GM19438 (cell line): ENCODE results near the gene SCAMP4.

Experiments
- ATAC-seq: cut with Tn5 transposase; IDR thresholded peaks from one replicate; pipeline ENCODE4 v1.9.1; 2021; ENCODE audit warnings: low read depth; ENCODE audit not compliant: unreplicated experiment

The SCAMP4 gene

DNA sequence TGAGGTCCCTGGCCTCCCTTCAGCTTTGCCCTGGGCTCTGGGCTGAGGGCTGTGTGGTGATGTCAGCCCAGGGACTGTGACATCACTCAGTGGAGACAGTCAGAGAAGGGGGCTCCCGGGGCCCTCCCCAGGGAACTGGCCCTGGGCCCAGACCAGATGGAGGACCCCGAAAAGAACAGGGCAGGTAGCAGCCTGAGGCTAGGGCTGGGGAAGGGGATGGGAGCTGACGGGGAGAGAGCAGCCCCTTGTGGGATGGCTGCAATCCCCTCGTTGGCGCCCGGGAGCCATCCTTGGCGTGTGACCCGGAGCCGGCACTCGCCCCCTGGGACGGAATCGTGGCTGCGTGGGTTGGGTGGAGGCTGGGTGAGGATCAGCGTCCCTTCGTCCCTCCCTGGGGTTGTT lies 49.3 kb downstream of the SCAMP4 start:
- ATAC-seq, result no peak

DNA sequence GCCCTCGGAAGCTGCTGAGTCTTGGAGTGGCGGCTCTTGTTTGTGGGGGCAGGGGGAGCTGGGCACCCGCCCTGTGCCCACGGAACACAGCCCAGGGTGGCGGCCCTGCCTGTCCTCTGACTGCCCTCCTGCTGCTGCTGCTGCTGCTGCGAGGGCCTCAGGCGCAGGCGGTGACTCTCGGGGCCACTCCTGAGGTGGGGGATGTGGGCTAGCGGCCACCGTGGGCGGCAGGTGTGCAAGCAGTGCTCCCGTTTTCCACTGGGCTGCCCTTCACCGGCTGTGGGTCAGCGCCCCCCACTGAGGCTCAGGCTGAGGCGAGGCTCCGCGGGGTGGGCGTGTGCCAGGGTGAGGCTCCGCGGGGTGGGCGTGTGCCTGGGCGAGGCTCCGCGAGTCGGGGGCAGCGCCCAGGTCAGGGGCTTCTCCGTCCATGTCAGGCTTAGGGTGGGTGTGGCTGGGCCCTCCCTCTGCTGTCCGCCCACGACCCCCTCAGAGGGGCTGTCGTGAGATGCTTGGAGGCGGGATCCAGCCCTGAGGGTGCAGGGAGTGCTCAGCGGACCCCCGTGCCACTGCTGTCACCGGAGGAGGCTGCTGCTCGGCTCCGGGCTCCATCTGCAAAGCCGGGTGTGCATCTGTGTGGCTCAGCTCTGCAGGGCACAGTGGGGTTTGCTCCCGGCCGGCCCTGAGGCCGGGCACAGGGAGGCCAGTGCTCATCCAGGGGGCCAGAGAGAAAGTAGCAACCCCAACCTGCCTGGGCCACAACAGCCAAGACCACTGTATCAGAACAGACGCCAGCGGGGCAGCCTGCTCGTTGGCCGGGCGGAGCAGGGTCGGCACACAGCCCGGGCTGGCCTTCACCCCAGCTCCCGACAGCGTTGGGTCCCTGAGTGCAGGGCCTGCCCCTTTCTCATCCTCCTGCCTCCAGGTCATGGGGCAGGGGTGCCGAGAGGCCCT lies 50.2 kb downstream of the SCAMP4 start:
- ATAC-seq, result no peak

DNA sequence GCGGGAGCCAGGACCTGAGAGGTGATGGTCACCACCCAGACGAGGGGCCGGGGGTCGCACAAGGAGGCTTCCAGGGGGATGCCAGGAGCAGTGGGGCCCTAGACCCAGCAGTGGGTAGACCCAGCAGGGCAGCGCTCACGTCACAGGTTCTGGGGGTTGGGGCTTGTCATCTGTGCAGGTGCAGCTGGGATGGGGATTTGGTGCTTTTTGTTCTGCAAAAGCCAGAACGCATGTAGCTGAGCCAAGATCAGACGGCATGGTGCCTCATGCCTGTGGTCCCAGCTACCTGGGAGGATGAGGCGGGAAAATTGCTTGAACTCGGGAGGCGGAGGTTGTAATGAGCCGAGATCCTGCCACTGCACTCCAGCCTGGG lies 50.9 kb downstream of the SCAMP4 start:
- ATAC-seq, result no peak

- ATAC-seq, result no peak
These were observed 51.8 kb downstream of the SCAMP4 start for GRCh38 chr19:1956868-1957492.

DNA sequence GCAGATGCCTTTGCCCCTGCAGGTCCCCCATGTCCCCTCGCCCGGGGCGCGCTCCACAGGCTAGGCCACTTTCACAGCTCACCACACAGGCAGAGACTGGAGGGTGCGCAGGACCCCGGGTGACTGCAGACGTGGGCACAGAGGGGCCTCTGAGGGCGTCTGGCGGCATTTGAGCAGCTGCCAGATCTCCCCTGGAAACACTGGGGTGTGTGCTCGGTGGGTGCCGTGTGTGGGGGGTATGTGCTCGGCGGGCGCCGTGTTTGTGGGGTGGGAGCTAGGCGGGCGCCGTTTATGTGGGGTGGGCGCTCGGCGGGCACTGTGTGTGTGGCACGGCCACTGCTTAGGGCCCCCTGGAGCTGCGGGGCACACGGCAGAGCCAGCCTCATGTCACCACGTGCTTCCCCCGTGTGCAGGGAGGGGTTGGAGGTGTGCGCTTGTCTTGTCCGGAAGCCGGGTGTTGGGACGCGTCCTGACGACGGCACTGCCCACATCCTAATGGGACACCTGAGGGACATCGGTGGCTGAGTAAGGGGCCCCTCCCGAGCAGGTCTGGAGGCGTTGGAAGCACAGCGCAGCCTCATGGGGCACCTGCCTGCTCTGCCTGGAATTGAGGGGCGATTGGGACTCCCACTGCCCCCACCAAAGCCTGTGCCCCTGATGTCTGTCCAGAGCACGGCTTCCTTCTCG lies 52.5 kb downstream of the SCAMP4 start:
- ATAC-seq, result no peak

DNA sequence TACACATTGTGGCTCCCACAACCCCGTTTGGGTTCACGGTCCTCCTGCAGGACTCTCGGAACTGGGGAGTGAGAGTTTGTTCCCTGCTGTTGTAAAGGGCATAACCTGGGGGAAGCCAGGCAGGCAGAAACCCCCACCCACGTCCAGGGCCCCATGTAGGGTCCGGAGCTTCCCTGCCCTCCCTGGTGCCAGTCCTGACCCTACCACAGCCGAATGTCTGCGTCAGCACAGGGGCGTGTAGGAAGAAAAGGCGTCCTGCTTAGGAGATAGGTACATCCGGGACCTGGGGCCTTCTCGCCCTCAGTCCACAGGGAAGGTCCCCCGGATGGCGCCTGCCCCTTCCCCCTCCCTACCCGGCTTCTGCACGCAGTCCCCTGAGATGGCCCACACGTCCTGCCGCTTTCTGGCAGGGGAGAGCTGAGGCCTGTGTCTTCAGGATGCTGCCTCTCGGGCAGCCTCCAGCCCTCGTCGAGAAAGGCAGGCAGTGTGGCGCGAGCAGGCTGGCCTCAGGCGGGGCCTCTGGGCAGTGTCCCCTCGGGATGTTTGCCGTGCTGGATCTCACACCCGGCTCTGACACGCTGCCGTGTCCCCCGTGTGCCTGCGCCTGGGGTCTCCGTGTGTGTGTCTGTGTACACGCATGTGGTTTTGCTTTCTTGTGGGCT lies 54.9 kb downstream of the SCAMP4 start:
- ATAC-seq, result no peak

GRCh38 chr19:1961000-1961883 lies 56.0 kb downstream of the SCAMP4 start:
- ATAC-seq, result no peak

DNA sequence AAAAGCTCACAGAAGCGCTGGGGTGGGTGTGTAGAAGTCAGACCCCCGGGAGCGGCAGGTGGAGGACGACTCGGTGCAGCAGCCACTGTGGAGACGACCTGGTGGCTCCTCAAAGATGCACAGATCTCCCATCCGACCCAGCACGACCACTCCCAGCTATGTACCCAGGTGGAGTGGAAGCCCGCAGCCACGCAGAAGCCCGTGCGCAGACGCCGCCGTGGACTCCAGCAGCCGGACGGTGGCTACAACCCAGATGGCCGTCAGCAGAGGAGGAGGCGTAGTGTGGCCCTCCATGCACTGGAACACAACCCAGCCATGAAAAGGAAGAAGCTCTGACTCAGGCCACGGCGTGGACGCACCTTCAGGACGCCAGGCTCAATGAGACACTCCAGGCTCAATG lies 57.5 kb downstream of the SCAMP4 start:
- no peak for ATAC-seq

DNA sequence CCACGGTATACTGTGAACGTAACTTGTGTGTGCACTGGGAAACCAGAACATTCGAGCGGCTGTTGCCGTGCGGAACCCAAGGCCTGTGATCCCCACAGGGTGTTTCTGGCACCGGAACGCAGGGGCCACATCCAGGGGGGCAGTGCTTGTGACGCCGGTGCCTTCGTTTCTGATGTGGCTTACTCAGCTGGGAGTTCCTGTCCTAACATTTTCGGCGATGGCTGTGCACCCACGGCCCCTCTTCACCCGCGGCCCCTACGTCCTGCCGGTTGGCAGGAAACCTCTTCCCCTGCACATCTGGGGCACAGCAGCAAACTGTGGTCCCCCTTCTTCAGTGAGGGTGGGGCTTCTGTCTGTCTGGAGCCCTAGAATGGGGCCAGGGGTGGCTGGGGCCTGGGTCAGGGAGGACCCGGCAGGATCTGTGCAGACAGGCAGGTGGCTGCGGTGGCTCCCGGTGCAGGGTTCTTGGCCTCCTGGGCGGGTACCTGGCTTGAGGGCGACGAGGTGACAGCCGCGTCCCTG lies 61.9 kb downstream of the SCAMP4 start:
- ATAC-seq, result no peak

- ATAC-seq, result no peak
These were observed 63.3 kb downstream of the SCAMP4 start for GRCh38 chr19:1968279-1969175.

GRCh38 chr19:1969176-1970002 lies 64.2 kb downstream of the SCAMP4 start:
- ATAC-seq, result no peak

DNA sequence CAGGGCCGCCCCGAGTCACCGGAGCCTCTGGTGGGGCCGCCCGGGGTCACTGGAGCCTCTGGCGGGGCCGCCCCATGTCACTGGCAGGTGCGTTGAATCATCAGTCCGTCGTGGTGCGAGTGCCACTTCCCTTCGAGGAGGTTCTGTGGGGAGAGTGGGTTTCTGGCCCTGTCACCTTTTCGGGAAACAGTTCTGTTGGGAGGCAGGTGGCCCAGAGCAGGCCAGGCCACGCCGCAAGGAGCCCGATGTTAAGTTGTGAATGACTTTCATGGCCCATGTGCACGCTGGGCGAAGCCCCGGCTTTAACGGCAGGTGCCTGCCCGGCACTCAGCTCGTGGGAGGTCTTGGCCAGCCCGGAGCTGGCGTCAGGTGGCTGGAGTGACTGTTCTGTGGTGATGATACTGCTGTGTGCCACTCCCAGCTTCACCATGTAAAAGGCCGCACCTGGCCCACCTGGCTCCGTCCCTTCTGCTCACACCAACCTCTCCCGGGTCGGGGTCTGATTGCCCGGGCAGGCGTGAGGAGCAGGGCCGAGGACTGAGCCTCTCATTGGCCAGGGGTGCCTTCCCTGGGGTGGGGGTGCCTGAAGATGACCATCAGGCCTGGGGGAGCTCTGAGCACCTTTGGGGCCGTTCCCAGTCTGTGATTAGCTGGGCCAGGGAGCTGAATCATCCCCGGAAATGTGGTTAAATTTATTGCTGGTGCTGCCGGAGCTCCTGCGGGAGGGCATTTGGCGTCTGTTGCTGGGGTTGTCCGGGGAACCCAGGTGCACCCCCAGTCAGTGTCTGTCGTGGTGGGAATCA lies 65.0 kb downstream of the SCAMP4 start:
- no peak for ATAC-seq

DNA sequence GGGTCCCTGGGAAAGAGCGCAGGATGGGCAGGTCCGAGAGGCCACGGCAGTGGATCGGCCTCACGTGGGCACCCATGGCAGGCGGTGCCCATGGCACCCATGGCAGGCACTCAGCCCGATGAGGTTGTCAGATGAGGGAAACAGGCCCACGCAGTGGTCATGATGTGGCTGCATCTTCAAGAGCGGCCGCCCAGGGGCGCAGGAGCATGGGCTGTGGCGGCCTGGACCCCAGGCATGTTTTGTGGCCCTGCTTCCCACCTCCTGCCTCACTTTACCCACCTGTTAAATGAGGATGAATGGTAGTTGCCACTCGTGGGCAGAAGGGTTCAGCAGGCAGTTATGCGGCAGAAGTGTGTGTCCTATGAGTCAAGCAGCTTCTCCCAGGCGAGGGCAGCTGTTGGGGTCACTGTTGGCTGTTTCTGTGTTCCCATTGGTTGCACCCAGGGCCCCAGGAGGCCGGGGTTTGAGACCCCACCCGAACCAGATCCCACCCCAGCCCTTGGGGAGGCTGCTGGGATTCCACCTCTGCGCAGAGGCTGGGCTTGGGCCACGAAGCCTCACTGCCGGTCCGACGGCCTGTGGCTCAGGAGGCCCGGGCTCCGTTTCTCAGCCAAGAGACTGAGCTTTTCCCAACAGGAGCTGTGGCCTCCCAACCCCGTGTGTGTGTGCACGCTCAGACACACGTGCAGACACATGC lies 65.8 kb downstream of the SCAMP4 start:
- no peak for ATAC-seq

GRCh38 chr19:1974381-1975161 lies 69.4 kb downstream of the SCAMP4 start:
- no peak for ATAC-seq

GRCh38 chr19:1975162-1975480 lies 69.9 kb downstream of the SCAMP4 start:
- no peak for ATAC-seq
